Measurements from ENCODE around the gene TP63.

Gene TP63

GRCh38 chr3:189787632-189788031 is 156.4 kb downstream of the TP63 start:
- DNase-seq, result no peak

DNA sequence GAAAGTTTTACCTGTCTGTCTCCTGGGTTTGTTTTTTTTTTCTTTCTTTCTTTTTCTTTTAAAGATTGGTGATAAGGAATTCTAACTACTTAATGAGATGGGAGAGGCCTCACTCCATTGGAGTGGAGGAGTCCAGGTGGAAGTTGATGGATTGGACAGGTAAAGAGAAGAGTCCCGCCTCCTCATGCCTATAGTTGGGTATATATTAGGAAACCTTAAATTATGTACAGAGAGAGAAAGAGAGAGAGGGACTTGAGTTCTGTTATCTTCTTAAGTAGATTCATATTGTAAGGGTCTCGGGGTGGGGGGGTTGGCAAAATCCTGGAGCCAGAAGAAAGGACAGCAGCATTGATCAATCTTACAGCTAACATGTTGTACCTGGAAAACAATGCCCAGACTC is 158.2 kb downstream of the TP63 start:
- no peak for DNase-seq

- DNase-seq, result no peak
These were observed 159.5 kb downstream of the TP63 start for GRCh38 chr3:189790658-189791057.

DNA sequence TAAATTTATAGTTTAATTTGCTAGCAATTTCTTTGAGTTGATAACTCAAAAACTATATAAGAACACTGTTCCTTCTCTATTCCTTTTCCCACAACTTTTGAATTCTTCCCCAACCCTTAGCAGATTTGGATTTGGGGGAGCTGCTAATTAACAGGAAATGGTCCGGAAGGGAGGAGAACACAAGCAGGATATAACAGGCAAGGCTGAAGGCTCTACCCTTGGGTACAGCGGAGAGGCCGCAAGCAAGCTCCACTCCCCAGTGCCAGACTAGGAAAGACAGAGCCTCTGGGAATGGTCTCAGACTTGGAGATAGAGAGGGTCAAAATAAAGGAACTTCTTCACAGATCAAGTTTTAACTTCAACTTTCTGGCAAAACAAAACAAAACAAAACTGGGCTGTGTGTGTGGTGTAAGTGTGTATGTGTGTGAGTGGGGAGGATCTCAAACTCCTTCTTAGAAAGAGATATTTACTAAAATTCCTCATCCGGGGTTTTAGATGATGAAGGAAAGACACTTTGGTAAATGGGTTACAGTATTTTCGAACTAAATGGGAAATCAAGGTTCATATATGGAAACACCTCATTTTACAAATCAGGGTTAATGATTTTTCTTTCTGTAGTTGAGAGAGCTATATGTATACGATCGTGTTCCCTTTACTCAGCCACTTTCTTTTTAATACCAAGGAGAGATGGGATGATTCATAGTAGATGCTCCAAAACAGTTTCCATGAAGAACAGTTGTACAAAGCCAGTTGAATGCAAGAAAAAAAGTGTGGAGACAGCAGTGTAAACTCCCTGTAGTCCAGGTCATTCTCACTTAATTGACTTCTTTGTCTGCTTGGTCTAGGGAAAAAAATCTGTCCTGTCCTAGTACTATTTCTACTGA is 161.1 kb downstream of the TP63 start:
- no peak for DNase-seq

GRCh38 chr3:189794518-189794917 is 163.3 kb downstream of the TP63 start:
- DNase-seq, result no peak

DNA sequence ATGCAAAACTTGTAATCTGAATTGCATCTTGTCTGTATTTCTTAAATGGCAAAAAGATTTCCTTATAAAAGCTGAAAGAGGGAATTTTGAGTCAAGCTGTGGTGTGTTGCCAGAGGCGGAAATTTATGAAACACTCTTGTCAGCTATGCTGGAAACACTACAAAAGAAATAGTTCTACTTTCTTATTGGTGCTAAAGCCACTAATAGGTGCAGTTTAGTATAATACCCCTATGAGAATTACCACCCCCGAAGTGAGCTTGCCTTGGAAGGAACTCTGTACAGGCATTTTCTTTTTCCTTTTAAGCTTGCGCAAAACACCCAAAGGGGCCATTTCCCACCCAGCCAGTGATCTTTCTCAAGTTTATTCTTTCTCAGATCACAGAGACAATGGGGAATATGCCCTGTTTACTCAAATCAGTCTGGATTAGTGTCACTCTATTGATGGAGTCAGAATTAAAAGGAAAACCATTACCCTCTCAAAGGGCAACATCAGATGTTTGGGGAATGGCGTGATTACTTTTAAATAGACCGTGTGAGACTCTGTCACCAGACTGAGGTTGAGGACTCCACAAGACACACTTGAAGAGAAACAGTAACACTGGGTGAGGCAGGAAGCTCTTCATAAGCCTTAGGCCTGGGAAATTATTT is 166.0 kb downstream of the TP63 start:
- no peak for DNase-seq

- DNase-seq, result peak; percentile 5
These were observed 168.2 kb downstream of the TP63 start for GRCh38 chr3:189799366-189799765.

DNA sequence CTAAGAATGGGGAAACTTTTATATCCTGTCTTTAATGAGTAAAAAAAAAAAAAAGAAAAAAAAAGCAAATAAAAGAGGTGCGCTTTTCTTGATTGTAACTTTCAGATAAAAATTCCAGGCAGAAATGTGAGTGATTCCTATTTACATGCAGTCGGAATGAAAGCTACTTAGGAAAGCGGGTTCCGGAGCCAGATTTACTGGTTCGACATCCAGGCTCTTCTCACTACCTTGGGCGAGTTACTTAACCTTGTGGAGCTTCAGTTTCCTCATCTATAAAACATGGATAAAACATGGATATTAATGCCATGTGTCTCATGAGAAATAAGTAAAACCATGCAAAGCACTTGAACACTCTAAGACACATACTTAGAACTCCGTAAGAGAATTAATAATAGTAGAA is 169.2 kb downstream of the TP63 start:
- no peak for DNase-seq

GRCh38 chr3:189803254-189803653 is 172.1 kb downstream of the TP63 start:
- DNase-seq, result no peak

- no peak for DNase-seq
These were observed 174.3 kb downstream of the TP63 start for GRCh38 chr3:189805375-189806067.

DNA sequence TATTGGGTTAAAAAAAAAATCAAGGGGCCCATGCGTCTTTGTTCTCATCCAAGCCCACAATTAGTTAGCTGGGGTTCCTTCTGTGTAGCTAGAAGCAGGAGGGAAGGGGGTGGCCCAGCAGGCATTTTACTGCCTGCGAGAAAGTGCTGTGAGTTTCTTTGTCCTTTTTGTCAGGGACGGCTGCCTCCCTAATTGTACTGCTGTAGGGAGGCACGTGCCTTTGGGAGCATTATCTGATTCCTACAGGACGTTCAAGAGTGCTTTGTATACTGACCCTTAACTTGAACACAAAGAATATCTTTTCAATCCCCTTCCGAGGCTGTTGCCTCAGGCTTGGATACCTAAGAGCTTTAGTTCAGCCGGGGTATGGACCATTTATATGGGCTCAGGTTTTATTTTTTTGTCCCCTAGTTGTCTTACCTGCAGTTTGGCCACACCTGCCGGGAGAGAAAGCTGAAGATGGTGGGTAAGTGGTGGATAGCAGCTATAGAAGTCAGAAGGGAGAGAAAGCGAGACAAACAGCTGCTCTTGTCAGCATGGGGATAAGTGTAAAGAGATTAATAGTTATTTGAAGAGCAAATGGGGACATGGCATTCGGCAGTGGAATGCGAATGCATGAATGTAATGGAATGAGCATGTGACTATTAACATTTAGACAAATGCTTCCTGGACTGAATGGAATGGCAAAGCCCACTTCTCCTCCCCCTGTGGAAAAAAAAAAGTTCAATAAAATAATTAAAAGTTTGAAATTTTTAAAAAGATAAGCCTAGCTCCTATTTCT is 175.2 kb downstream of the TP63 start:
- no peak for DNase-seq

- DNase-seq, result no peak
These were observed 177.2 kb downstream of the TP63 start for GRCh38 chr3:189808246-189809007.

GRCh38 chr3:189809583-189809982 is 178.4 kb downstream of the TP63 start:
- DNase-seq, result no peak

DNA sequence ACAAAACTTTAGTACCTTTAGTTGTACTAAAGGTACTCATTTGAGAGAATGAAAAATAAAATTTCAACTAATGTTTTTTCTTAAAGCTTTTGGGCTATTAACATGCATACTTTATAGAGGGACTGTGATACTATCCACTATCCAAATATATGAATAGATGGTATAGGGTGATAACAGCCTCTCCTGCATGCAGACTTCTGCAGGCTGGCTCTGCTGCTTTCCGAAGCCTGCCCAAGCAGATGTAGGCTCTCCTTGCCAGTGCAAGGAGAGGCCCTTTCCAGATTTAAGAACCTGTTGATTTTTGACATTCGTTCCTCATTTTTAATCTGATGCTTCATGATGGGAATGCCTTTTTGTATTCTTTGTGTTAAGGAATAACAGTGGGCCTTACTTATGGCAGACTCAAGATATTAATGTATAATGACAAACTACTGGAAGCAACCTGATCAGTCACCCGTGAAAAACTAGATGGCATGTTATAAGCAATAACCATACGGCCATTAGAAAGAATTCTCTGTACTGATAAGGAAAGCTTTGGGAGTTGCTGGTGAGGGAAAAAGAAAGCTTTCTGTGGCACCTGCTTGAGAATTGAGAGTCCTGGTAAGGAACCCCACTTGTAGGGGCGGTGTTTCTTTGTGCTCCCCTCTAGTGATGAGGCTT is 181.7 kb downstream of the TP63 start:
- DNase-seq, result no peak

- DNase-seq, result no peak
These were observed 182.6 kb downstream of the TP63 start for GRCh38 chr3:189813647-189814240.

- DNase-seq, result peak; percentile 5
These were observed 189.2 kb downstream of the TP63 start for GRCh38 chr3:189820365-189820720.

GRCh38 chr3:189821262-189821661 is 190.1 kb downstream of the TP63 start:
- DNase-seq, result no peak

GRCh38 chr3:189822726-189823125 is 191.5 kb downstream of the TP63 start:
- no peak for DNase-seq

GRCh38 chr3:189824629-189825312 is 193.6 kb downstream of the TP63 start:
- DNase-seq, result no peak

DNA sequence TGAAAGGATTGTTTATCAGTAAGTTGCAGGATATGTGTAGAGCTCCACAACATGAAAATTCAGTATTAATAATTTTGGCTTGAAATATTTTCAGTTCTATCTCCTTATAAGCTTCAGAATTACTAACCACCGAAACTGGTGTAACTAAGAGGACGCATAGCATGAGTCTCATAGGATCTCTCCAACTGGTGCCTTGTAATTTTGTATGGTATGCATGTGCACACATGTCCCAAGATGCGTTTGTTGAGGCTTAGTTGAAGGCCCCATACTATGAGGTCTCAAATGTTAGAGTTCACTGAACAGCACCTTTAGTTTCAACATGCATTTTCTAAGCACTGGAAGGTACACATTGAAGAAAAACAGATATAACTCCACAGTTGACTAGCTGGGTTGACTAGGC is 195.4 kb downstream of the TP63 start:
- DNase-seq, result no peak

DNA sequence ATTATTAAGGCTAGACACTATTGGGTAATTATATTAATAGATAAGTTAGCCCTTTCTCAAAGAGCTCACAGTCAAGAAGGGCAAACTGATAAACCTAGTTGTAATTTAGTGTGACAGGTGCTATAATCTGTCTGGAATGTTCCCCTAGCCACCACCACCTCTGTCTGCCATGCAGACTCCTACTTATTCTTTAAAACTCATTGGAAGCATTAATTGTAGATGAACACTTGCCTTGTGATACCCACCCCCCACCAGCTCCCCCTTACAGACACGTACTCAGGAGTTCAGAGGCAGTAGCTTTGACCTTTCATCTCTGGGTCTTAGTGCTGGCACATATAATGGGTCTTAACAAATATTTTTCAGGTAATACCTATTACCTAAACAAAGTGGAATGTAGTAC is 195.9 kb downstream of the TP63 start:
- DNase-seq, result no peak

Measured in RPMI8226 (cell line).